AML-193 (cell line): ENCODE measurements around the gene EEF1AKMT4.
A peak's percentile ranks its signal among the peaks of the same experiment; 100 is the strongest.

ENCODE experiments used
- DNase-seq, 2 experiments: peaks; one replicate each; lab custom pipeline; 2025; lab: John Stamatoyannopoulos, UW

The EEF1AKMT4 gene

DNA sequence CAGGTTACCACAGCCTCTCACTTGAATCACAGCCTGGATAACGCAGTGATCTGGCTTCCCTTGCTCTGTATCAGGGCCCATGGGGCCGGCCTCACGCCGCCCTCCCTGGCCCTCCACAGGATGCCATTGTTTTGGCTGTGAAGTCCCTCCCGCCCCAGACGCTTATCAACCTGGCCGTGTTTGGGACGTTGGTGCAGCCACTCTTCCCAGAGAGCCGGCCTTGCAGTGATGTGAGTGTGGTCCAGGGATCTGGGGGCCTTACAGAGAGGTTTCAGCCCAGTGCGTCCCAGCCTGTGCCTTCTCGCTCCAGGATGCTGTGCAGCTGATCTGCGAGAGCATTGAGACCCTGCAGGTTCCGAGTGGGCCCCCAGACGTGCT is 13.4 kb upstream of the EEF1AKMT4 start:
- no peak for DNase-seq

DNA sequence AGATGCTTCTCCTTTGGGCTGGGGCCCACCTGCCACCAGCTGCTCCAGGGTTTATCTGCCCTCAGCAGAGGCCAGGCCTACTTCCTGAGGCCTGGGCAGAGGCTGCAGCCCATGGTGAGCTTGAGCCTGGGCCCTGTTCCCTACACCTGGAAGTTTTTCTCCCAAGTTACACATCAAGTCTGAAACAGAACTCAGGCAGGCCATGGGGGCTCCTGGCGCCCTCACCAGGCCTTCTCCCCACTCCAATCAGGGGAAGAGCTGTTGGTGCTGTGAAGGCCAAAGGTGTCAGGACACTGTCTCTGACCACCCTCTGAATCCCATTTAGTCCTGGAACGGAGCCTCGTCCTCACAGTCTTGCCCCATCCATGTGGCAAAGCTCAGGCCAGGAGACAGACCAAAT is 12.8 kb upstream of the EEF1AKMT4 start:
- no peak for DNase-seq

DNA sequence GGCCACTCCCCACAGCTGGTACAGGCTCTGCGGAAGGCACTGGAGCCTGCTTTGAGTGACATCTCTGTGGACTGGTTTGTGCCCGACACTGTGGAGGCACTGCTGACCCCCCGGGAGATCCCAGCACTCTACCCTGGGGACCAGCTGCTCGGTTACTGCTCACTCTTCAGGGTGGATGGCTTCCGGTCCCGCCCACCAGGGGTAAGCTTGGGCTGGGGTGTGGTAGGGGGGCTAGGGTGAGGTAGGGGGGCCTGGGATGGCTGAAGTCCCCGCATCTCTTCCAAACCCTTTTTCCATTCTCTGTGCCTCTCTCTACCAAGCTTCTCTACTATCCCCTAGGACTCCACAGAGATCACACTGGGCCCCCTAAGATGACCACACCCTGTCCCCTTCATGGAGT is 12.3 kb upstream of the EEF1AKMT4 start:
- DNase-seq: no peak

DNA sequence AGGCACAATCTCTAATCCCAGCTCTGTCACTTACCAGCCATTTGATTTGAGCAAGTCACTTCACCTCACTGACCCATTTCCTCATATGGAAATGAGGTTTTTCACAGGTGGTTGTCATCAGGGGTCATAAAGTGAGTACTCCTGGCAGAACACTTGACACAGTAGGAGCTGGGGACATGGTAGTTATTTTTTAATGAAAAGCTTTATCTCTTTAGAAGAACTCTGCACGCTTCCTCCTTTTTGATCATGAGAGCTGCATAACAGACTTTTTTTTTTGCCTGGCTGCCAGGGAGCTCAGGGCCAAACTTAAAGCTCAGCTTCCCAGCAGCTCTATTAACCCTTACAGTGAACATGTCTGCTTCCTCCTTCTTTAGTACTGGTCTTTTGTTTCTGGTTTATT is 11.7 kb upstream of the EEF1AKMT4 start:
- DNase-seq: no peak

DNA sequence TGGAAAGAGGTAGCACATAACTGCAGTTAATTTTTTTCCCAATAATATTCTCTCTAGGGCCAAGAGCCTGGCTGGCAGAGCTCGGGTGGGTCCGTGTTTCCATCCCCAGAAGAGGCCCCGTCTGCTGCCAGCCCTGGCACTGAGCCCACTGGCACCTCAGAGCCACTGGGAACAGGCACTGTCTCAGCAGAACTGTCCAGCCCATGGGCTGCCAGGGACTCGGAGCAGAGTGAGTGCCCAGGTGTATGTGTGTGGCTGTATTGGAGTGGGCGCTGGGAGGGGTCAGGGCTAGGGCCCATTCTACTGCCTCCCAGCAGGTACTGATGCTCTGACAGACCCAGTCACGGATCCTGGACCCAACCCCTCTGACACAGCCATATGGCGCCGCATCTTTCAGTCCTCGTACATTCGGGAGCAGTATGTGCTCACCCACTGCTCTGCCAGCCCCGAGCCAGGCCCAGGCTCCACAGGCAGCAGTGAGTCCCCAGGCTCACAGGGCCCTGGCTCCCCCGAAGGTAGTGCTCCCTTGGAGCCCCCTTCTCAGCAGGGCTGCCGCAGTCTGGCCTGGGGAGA is 11.1 kb upstream of the EEF1AKMT4 start:
- no peak for DNase-seq

DNA sequence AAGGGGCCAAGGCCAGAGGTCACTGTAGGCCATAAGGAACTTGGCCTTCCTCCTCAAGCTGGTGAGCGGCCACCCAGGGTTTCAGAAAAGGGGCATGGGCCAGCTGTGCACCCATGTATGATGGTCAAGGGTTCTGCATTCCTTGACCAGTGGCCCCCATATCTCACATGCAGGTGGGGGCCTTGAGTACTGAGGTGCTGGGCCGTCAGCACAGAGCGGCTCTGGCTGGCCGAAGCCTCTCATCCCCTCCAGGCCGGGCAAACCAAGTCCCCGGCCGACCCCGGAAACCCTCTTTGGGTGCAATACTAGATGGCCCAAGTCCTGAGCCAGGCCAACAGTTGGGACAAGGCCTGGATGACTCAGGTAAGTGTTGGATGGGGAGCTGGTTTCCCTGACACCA is 10.3 kb upstream of the EEF1AKMT4 start:
- DNase-seq: no peak

DNA sequence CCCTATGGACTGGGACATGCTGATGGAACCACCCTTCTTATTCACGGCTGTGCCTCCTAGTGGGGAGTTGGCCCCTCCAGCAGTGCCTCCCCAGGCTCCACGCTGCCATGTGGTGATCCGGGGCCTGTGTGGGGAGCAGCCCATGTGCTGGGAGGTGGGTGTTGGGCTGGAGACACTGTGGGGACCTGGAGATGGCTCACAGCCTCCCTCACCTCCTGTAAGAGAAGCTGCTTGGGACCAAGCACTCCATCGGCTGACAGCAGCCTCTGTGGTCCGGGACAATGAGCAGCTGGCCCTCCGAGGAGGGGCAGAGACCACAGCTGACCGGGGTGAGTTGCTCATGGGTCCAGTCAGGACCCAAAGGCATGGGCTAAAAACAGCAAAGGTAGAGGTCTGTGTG is 9.8 kb upstream of the EEF1AKMT4 start:
- no peak for DNase-seq

DNA sequence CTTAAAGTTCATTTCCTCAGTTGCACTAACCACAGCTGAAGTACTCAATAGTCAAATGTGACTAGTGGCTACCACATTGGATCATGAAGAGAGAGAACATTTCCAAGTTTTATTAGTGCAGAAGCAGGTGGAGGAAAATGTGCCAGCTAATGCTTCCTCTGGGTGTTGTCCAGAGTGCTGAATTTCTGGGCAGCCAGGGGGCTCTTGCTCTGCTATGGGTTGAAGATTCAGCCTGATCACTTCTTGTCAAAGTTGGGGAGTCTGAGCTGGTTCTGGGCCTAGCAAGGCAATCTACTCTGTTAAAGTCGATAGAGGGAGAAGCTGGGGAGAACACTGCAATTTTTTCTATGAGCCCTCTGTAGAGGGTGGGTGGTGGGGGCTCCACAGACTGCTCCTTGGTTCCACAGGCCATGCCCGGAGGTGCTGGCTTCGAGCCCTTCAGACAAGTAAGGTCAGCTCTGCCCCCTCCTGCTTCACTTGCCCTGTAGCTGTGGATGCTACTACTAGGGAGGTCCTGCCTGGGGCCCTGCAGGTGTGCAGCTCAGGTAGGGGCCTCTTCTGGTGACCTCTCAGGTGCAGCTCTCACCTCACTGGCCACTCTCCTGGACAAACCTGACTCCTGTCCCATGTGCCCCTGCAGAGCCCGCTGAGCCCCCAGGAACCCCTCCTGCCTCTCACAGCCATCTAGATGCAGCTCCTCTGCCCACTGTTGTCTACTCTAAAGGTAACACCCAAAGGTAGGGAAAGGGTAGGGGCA is 8.9 kb upstream of the EEF1AKMT4 start:
- peak; percentile 55 for DNase-seq

DNA sequence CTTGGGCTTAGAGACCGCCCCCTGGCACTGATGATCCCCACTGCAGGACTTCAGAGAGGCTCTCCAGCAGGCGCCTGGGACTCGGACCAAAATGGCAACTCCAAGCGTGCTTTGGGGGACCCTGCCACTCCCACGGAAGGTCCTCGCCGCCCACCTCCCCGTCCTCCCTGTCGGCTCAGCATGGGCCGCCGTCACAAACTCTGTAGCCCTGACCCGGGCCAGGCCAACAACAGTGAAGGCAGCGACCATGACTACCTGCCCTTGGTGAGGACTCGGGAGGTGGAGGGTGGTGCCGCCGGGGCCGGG is 8.4 kb upstream of the EEF1AKMT4 start:
- no peak for DNase-seq

DNA sequence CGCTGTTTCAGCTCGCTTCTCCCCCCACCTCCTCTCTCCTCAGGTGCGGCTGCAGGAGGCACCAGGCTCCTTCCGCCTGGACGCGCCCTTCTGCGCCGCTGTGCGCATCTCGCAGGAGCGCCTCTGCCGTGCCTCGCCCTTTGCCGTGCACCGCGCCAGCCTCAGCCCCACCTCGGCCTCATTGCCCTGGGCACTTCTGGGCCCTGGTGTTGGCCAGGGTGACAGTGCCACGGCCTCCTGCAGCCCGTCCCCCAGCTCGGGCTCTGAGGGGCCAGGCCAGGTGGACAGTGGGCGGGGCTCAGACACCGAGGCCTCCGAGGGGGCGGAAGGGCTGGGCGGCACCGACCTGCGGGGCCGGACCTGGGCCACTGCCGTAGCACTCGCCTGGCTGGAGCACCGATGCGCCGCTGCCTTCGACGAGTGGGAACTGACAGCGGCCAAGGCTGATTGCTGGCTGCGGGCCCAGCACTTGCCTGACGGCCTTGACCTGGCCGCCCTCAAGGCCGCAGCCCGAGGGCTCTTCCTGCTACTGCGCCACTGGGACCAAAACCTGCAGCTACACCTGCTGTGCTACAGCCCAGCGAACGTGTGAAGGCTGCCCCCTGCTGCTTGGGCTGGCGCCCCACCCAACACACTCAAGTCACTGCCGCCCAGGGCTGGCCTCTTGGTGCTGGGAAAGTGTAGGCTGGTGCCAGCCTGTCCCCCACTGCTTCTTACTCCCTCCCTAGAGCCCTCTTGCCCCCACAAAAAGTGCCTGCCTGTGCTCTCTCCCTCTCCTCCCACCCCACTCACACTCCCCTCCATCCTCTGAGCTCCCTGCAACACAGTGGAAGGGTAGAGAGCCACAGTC is 7.8 kb upstream of the EEF1AKMT4 start:
- no peak for DNase-seq

DNA sequence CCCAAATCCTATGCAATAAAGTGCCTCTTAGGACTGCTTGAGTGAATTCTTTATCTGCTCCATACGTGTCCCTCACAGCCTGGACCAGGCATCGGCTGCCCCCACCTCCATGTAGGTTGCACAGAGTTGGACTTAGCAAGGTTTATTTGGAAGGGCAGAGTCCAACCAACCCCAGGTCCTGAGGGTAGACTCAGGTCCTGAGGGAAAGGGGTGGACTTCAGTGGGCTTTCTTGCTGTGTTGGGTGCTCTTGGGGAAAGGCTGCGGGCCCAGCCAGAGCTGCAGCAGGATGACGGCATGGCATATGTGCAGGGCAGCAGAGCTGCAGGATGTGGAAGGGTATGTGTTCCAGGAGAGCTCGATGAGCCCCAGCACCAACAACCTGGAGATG is 7.2 kb upstream of the EEF1AKMT4 start:
- DNase-seq: no peak

DNA sequence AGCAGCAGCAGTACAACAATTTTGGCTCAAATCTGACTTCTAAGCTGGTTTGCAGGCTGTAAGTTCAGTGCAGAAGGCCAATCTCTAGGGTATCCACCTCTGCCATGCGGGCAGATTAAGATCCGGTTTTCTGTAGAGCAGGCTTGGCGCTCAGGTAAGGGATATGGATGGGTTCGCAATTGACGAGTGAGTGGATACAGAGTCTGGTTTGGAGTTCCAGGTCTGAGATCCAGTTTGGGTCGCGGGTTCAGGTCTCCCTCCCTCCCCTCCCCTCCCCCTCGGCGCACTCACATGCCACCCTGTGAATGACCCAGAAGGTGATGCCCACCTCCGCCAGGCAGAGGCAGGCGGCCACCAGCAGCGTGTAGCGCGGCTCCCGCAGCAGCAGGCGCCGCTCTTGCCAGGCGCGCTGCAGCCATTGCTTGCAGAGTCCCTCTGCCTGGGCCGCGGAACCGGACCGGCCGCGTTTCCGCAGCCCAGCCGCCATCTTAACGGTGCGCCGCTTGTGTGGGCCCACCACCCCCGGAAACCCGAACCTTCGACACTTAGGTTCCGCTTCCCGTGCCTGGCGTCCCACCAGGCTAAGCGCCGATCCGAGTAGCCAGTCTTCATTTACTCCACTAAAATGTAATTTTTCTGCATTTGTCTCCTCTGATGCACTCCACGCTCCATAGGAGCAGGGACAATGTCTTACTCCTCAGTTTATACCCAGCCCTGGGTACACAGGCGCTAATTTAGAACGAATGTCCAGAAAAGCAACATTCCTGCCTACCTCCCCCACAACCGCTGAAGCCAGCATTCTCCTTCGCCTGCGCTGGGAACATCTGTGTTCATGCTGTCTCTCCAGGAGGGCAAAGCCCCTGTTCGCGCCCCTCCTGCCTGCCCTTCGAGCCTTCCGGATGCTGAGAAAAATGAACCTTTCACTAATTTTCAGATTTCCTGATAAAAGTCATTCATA is 739 bp upstream of the EEF1AKMT4 start, which contains the start of gene ALG3:
ALG3 (minus strand) TSS at position 509 of the 958 bp plus-strand sequence; CDS start at position 487, 22 bp downstream.
- DNase-seq: peak; percentile 81 to 86

DNA sequence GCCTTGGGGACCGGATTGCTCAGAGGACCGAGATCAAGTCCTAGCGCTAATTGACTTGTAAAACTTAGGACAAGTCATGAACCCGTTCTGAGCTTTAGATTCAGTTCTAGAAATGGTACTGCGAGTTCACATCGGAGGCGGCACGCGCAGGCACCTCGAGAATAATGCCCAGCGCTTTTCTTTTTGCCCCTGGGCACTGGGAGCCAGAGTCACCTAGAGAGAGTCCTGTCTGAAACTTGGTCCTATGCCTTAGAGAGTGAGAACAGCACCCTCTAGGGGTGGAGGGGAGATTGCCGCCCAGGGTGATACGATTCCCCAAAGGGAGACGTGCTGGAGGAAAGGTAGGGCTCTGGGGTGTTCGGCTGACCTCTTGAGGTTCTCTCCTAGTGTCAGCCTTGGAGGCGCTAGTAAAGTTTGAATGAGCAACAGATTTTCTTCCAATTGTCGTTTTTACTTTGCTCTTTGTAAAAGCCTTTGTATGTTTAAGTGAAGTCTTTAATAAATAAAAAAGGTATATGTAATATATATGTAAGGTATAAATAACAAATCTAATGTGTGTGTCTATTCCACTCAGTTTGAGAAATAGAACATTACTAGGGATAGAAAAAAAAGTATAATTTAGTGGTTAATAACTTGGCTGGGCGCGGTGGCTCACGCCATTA is 826 bp downstream of the EEF1AKMT4 start:
- DNase-seq: peak; percentile 97 to 98

DNA sequence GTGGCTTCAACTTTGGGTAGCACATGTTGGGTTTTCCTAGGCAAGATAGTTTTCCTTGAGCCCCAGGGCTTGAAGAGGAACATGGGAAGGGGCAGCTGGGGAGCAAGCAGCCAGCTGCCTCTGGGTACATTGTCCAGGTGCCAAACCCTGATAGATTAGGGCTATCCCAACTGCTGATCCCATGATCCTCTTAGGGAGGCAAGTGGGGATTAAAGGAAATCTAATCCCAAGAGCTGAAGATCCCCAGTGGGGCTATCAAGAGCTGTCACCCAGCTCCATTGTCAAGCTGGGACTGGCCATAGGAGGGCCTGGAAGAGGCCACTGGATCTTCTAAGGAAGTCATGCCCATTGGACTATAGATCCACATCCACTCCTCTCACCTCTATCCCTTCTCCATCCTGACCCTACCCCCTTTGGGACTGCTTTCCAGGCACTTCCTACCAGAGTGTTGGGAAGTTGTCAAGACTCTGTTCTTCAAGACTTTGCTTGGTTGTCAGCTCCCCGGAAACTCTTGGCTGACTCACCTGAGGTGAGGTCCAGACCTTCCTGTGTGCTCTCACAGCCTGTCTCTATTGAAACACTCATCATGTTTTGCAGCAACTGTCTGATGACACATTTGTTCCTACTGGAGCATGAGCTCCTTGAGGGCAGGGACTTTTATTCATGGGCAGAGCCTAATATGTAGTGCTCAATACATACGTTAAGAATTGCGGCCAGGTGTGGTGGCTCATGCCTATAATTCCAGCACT is 6.0 kb downstream of the EEF1AKMT4 start:
- DNase-seq: no peak

DNA sequence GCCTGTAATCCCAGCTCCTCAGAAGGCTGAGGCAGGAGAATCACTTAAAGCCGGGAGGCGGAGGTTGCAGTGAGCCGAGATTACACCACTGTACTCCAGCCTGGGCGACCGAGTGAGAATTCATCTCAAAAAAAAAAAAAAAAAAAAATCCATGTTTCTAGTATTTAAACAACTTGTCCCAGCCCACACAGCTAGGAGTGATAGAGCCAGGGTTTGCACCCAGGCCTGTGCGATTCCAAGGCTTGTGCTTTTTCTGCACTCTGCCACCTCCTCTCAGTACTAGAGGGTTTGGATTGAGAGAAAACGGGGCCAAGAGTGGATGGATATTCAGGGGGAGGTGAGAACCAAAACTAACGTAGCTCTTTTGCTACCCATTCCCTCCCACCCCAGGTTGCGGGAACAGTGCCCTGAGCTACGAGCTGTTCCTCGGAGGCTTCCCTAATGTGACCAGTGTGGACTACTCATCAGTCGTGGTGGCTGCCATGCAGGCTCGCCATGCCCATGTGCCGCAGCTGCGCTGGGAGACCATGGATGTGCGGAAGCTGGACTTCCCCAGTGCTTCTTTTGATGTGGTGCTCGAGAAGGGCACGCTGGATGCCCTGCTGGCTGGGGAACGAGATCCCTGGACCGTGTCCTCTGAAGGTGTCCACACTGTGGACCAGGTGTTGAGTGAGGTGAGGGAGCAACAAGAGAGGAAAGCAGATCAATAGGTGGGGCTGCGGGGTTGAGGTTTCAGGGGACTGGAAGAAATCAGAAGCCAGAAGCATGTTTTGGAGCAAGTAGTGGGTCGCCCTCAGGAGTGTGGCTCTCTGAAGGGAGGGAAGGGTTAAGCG is 7.8 kb downstream of the EEF1AKMT4 start:
- no peak for DNase-seq

DNA sequence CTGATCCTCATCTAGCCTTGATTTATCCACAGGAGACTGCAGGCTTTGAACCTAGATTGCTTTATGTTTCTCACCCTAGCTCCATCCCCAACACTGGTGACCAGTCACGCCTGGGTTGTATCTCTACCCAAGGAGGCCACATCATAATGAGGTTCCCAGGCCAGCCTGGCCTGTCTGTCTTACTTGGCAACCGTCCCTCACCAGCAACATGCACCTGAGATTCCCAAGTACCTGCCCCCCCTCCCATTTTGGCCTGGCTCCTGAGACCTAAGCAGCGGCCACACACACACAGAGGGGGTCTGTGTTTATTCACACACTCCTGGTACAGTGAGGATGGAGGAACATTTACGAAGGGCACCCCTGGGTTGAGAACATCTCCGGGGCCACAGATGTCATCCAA is 9.5 kb downstream of the EEF1AKMT4 start:
- no peak for DNase-seq

DNA sequence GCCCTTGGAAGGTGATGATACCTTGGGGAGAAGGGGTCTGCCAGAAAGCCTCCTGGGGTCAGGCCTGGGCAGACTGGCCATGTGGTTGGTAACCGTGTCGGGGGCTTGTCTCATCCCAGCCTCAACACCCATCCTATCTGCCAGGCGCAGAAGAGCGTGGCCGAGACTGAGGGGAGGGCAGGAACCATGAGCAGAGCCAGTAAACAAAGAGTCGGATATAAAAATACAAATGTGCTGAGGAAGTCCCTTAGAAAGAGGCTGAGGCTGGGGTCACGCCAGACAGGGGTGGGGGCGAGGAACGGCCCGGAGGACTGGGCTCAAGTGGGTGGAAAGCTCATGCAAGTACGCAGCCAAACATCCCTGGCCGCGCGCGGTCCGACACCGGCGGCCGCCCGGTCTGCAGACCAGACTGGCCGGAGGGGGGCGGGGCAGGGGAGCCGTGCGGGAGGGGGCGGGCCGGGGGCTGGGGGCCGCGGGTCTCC is 10.0 kb downstream of the EEF1AKMT4 start:
- DNase-seq: no peak

DNA sequence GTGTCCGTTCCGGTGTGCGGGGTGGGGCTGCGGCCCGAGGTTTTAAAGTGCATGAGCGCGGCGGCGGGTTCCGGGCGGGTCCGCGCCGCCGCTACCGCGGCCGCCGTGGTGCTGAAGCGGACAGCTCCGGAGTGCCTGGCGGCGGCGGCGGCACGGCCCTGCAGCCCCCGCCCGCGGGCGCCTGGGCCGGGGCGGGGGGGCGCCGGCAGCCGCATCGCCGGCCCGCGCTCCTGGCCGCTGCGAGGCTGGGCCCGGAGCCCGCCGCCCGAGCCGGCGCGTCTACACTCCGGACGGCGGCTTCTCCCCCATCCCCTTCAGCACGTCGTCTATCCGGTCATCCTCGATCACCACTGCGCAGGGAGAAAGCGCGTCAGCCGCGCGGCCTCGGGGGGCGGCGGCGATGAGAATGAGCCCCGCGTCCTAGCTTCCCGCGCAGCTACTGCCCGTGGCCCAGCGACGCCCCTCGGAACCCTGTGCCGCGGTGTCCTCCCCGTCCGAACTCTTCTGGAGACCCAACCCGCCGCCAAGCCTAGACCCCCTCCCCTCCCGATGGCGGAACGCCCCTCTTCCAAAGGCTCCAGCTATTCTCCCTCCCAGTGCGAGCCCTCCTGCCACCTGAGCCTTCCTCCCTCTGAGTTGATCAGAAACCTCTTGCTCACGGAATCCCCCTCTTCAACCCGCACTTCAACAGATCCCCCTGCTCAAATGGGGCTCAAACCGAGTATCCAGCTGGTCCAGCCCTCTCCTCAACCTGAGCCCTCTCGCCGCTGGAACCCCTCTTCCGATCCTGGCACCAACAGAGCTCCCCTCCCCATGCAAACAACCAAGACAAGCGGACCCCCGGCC is 10.6 kb downstream of the EEF1AKMT4 start:
- DNase-seq: no peak
